Measurements from ENCODE around the gene LGALS13. TPM values are rescaled to one million over a fixed set of nuclear protein-coding genes. Genes with fewer than 3 reads are reported as not detected.

Gene LGALS13
- total RNA-seq, 4 donors from 2014 or later: not detected

GRCh38 chr19:39582891-39583625, 19.3 kb upstream of the LGALS13 start:
- Histone ChIP-seq H3K27me3 (peaks cover 8% of the 10 kb centered on the region), H3K36me3 (no peaks in the 10 kb centered on the region), H3K4me3 (no peak overlapping the region), H3K4me1 (no peaks in the 10 kb centered on the region), H3K27ac (no peak overlapping the region), H3K9me3 (no peaks in the 10 kb centered on the region)
- 71% methylated on average over 8 of the region's 8 CpGs for WGBS
- TF ChIP-seq, protein P1, sequence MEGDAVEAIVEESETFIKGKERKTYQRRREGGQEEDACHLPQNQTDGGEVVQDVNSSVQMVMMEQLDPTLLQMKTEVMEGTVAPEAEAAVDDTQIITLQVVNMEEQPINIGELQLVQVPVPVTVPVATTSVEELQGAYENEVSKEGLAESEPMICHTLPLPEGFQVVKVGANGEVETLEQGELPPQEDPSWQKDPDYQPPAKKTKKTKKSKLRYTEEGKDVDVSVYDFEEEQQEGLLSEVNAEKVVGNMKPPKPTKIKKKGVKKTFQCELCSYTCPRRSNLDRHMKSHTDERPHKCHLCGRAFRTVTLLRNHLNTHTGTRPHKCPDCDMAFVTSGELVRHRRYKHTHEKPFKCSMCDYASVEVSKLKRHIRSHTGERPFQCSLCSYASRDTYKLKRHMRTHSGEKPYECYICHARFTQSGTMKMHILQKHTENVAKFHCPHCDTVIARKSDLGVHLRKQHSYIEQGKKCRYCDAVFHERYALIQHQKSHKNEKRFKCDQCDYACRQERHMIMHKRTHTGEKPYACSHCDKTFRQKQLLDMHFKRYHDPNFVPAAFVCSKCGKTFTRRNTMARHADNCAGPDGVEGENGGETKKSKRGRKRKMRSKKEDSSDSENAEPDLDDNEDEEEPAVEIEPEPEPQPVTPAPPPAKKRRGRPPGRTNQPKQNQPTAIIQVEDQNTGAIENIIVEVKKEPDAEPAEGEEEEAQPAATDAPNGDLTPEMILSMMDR (IDR thresholded peaks at IDR 0.05): no peak
- TF ChIP-seq EP300 (IDR thresholded peaks at IDR 0.05): no peak
- no peak for TF ChIP-seq POLR2A (IDR thresholded peaks at IDR 0.05)
- no peak for TF ChIP-seq POLR2AphosphoS5 (IDR thresholded peaks at IDR 0.05)
- no peak for DNase-seq (ENCODE audit: low spot score in 2 of 2)

DNA sequence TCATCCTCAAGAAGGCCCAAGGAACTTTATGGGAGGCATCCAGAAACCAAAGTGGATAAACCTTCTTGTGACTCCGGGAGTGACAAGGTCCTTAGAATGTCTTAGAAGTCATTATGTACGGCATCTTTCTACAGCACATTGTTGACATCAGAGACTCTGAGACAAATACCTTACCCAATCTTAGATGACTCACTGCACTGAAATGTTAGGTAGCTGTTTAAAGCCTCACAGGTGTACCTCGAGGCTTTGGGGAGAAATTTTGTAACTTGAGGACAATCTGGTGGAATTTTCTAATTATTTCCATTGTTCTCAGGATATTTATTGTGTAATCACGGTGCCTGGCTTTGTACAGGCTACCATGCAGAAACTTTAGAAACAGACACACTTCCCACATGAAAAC, 14.8 kb upstream of the LGALS13 start:
- no peaks in the 10 kb centered on the region for H3K36me3 ChIP-seq
- H3K4me1 ChIP-seq: no peaks in the 10 kb centered on the region
- peaks cover 12% of the 10 kb centered on the region for H3K27me3 ChIP-seq
- 72% methylated on average over 4 of the region's 4 CpGs for WGBS
- DNase-seq (ENCODE audit: low spot score in 2 of 2): no peak
- TF ChIP-seq POLR2AphosphoS5 (IDR thresholded peaks at IDR 0.05): no peak
- no peak for TF ChIP-seq EP300 (IDR thresholded peaks at IDR 0.05)
- TF ChIP-seq, protein P1 (IDR thresholded peaks at IDR 0.05): no peak
- TF ChIP-seq POLR2A (IDR thresholded peaks at IDR 0.05): no peak
- H3K4me3 ChIP-seq: no peak overlapping the region
- H3K27ac ChIP-seq: no peak overlapping the region
- no peaks in the 10 kb centered on the region for H3K9me3 ChIP-seq

DNA sequence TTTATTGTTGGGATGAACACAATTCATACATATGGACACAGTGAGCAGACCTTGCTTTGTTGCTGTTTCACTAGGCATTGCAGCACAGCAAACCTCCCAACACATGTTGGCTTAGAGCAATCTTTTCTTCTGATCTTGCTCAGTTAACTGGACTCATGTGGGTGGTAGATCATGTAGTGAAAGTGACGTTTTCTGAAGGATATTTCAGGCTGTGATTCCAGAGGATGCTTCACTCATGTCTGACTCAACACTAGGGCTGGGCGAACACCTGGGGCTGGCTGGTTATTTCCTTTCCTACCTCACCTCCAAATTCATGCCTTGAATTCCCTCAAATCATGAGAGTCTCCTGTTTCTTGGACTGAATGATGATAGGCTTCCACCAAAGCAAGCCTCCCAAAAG, 14.3 kb upstream of the LGALS13 start:
- no peak for DNase-seq (ENCODE audit: low spot score in 2 of 2)
- no peaks in the 10 kb centered on the region for H3K9me3 ChIP-seq
- TF ChIP-seq POLR2AphosphoS5 (IDR thresholded peaks at IDR 0.05) (no peak), POLR2A (IDR thresholded peaks at IDR 0.05) (no peak), EP300 (IDR thresholded peaks at IDR 0.05) (no peak)
- TF ChIP-seq, protein P1 (IDR thresholded peaks at IDR 0.05): no peak
- WGBS: 30% methylated on average over 2 of the region's 2 CpGs
- no peaks in the 10 kb centered on the region for H3K36me3 ChIP-seq
- H3K4me1 ChIP-seq: no peaks in the 10 kb centered on the region
- H3K4me3 ChIP-seq: no peak overlapping the region
- H3K27ac ChIP-seq: no peak overlapping the region
- peaks cover 12% of the 10 kb centered on the region for H3K27me3 ChIP-seq

- no peak for TF ChIP-seq EP300 (IDR thresholded peaks at IDR 0.05)
- TF ChIP-seq POLR2A (IDR thresholded peaks at IDR 0.05): no peak
- TF ChIP-seq POLR2AphosphoS5 (IDR thresholded peaks at IDR 0.05): no peak
- TF ChIP-seq, protein P1 (IDR thresholded peaks at IDR 0.05): no peak
- no peak for DNase-seq (ENCODE audit: low spot score in 2 of 2)
- Histone ChIP-seq H3K27ac (no peak overlapping the region), H3K27me3 (peaks cover 12% of the 10 kb centered on the region), H3K4me1 (no peaks in the 10 kb centered on the region), H3K36me3 (no peaks in the 10 kb centered on the region), H3K9me3 (no peaks in the 10 kb centered on the region), H3K4me3 (no peak overlapping the region)
- 50% methylated on average over 2 of the region's 2 CpGs for WGBS
These were observed 12.1 kb upstream of the LGALS13 start for GRCh38 chr19:39590265-39590664.

GRCh38 chr19:39592381-39592780, 9.9 kb upstream of the LGALS13 start:
- 88% methylated on average over 7 of the region's 7 CpGs for WGBS
- no peak for TF ChIP-seq POLR2AphosphoS5 (IDR thresholded peaks at IDR 0.05)
- no peak for TF ChIP-seq EP300 (IDR thresholded peaks at IDR 0.05)
- TF ChIP-seq POLR2A (IDR thresholded peaks at IDR 0.05): no peak
- TF ChIP-seq, protein P1 (IDR thresholded peaks at IDR 0.05): no peak

More at GRCh38 chr19:39592381-39592780, 9.9 kb upstream of the LGALS13 start:
- H3K4me3 ChIP-seq: no peak overlapping the region
- H3K27me3 ChIP-seq: peaks cover 20% of the 10 kb centered on the region
- no peaks in the 10 kb centered on the region for H3K36me3 ChIP-seq
- H3K27ac ChIP-seq: no peak overlapping the region
- no peaks in the 10 kb centered on the region for H3K9me3 ChIP-seq
- H3K4me1 ChIP-seq: no peaks in the 10 kb centered on the region
- no peak for DNase-seq (ENCODE audit: low spot score in 2 of 2)
